Gastroesophageal sphincter (tissue), 4 donors: Measurements from ENCODE around the gene MAP3K12. TPM values are rescaled to one million over a fixed set of nuclear protein-coding genes. Genes with fewer than 3 reads are reported as not detected.
A peak's percentile ranks its signal among the peaks of the same experiment; 100 is the strongest.

Source experiments
- ATAC-seq: fragments of 150-250 bp; one replicate; pipeline ENCODE4 v1.9.1; 2016; ENCODE audit warnings: mild to moderate bottlenecking, moderate library complexity
- H3K27ac ChIP-seq, 4 donors: fragments of 200-600 bp; sonication (generic) in 3 of 4; 1 replicate in 3 of 4; 2 replicates in 1 of 4; pipeline ENCODE4 v1.5.1; 2016 to 2019
- H3K27me3 ChIP-seq: fragments of 200-600 bp; sonication (generic); one replicate; pipeline ENCODE4 v1.5.1; 2019
- H3K36me3 ChIP-seq, 2 donors: fragments of 200-600 bp; sonication (generic); one replicate each; pipeline ENCODE4 v1.5.1; 2019; ENCODE audit warnings: control low read depth in 1 of 2
- H3K4me1 ChIP-seq, 3 donors: fragments of 200-600 bp; sonication (generic); 1 replicate in 2 of 3; 2 replicates in 1 of 3; pipeline ENCODE4 v1.5.1; 2016 to 2019; ENCODE audit warnings: control low read depth in 2 of 3
- H3K4me3 ChIP-seq, 2 donors: fragments of 200-600 bp; sonication (generic); one replicate each; pipeline ENCODE4 v1.5.1; 2019; ENCODE audit warnings: mild to moderate bottlenecking in 1 of 2, moderate library complexity in 1 of 2
- H3K9me3 ChIP-seq, 3 donors: fragments of 200-600 bp; sonication (generic); one replicate each; pipeline ENCODE4 v1.5.1; 2017 to 2019; ENCODE audit warnings: control low read depth in 2 of 3
- CTCF ChIP-seq, 4 experiments: fragments of 200-600 bp in 2 of 4; fragments of 450-650 bp in 2 of 4; sonication (generic) in 1 of 4; IDR thresholded peaks; one replicate each; pipeline ENCODE4 v1.5.1; 2017 to 2019; ENCODE audit warnings: antibody characterized with exemption in 4 of 4, mild to moderate bottlenecking in 2 of 4, moderate library complexity in 2 of 4
- EP300 ChIP-seq: sonication (generic); formaldehyde crosslinking; IDR thresholded peaks from one replicate; pipeline ENCODE4 v1.6.1; 2017; ENCODE audit warnings: antibody characterized with exemption, mild to moderate bottlenecking
- POLR2A ChIP-seq, 2 donors: fragments of 450-650 bp; IDR thresholded peaks; one replicate each; pipeline ENCODE4 v1.6.1; 2017; ENCODE audit warnings: antibody characterized with exemption in 2 of 2, mild to moderate bottlenecking in 2 of 2, moderate library complexity in 1 of 2
- POLR2AphosphoS5 ChIP-seq: sonication (generic); formaldehyde crosslinking; IDR thresholded peaks from one replicate; pipeline ENCODE4 v1.6.1; 2017; ENCODE audit warnings: antibody characterized with exemption
- WGBS, 2 donors: methylation state at CpG; one replicate each; pipeline ENCODE4 v1.1.5; 2018; ENCODE audit warnings: low coverage in 1 of 2; 5-methylcytosine and 5-hydroxymethylcytosine counted together
- total RNA-seq, 4 donors: library from RNA; depleted of rRNA; stranded (reverse); fragments of >200 nt; gene quantifications; one replicate each; pipeline ENCODE4 v1.1.0, GENCODE V29; 2016

The MAP3K12 gene
- total RNA-seq, 4 donors from 2014 or later: 14.8 to 41.9 (median 20.3) TPM

- no peak for TF ChIP-seq POLR2AphosphoS5
- TF ChIP-seq EP300: no peak
- no peak for TF ChIP-seq POLR2A (IDR thresholded peaks at IDR 0.05)
- no peak for TF ChIP-seq CTCF (IDR thresholded peaks at IDR 0.05)
- Histone ChIP-seq H3K27ac (peak overlapping the region in 3 of 4 donors; percentile 7 to 41 (median 18)), H3K4me1 (peaks cover 0 to 57% (median 0%) of the 10 kb centered on the region in 3 donors), H3K4me3 (no peak overlapping the region), H3K9me3 (no peaks in the 10 kb centered on the region), H3K27me3 (no peaks in the 10 kb centered on the region), H3K36me3 (peaks cover 0 to 100% of the 10 kb centered on the region in 2 donors)
- 43 to 52% methylated on average over 8 to 11 of the region's 12 CpGs for WGBS, 2 donors
- ATAC-seq: no peak
Observed at GRCh38 chr12:53480491-53481442, 18.5 kb downstream of the MAP3K12 start.

GRCh38 chr12:53479331-53479730 lies 19.9 kb downstream of the MAP3K12 start:
- WGBS, 2 donors: 53 to 78% methylated on average over 4 to 5 of the region's 5 CpGs
- no peaks in the 10 kb centered on the region for H3K9me3 ChIP-seq
- no peak overlapping the region for H3K4me3 ChIP-seq
- H3K27ac ChIP-seq: peak overlapping the region in 3 of 4 donors; percentile 12 to 64 (median 30)
- H3K36me3 ChIP-seq: peaks cover 0 to 100% of the 10 kb centered on the region in 2 donors
- no peak for TF ChIP-seq POLR2A (IDR thresholded peaks at IDR 0.05)
- no peak for TF ChIP-seq CTCF (IDR thresholded peaks at IDR 0.05)
- TF ChIP-seq POLR2AphosphoS5: no peak
- TF ChIP-seq EP300: no peak
- ATAC-seq: no peak
- no peaks in the 10 kb centered on the region for H3K27me3 ChIP-seq
- peaks cover 0 to 71% (median 7%) of the 10 kb centered on the region in 3 donors for H3K4me1 ChIP-seq

- no peak for ATAC-seq
- Histone ChIP-seq H3K4me3 (no peak overlapping the region), H3K36me3 (peaks cover 0 to 100% of the 10 kb centered on the region in 2 donors), H3K27ac (peak overlapping the region in 3 of 4 donors; percentile 12 to 64 (median 30)), H3K9me3 (no peaks in the 10 kb centered on the region), H3K27me3 (no peaks in the 10 kb centered on the region), H3K4me1 (peaks cover 2 to 76% (median 9%) of the 10 kb centered on the region in 3 donors)
- no peak for TF ChIP-seq CTCF (IDR thresholded peaks at IDR 0.05)
- TF ChIP-seq EP300: no peak
- TF ChIP-seq POLR2AphosphoS5: no peak
- 29 to 40% methylated on average over 1 of the region's 1 CpG for WGBS, 2 donors
Observed at GRCh38 chr12:53478865-53479264, 20.4 kb downstream of the MAP3K12 start.

- Histone ChIP-seq H3K27ac (peak overlapping the region in 3 of 4 donors; percentile 2 to 64 (median 9)), H3K9me3 (no peaks in the 10 kb centered on the region), H3K4me3 (no peak overlapping the region), H3K27me3 (no peaks in the 10 kb centered on the region), H3K36me3 (peaks cover 0 to 100% of the 10 kb centered on the region in 2 donors), H3K4me1 (peaks cover 3 to 88% (median 9%) of the 10 kb centered on the region in 3 donors)
- TF ChIP-seq EP300 (no peak), CTCF (IDR thresholded peaks at IDR 0.05) (peak in 3 of 4 experiments; percentile 14 to 22 (median 21)), POLR2A (IDR thresholded peaks at IDR 0.05) (no peak)
- WGBS, 2 donors: 49 to 70% methylated on average over 2 of the region's 2 CpGs
- no peak for ATAC-seq
Observed at GRCh38 chr12:53476769-53477209, 22.5 kb downstream of the MAP3K12 start.
